Keratinocyte (primary cell): ENCODE measurements around the gene OMD. TPM values are rescaled to one million over a fixed set of nuclear protein-coding genes. Genes with fewer than 3 reads are reported as not detected.

ENCODE experiments used
- DNase-seq: peaks from one replicate; pipeline ENCODE4 v3.0.0-alpha.2; 2011; ENCODE audit warnings: low read depth, missing footprints, low spot score
- FAIRE-seq: peaks from 2 replicates; lab custom pipeline; 2011; peaks lifted over from hg19 to GRCh38; lab: Jason Lieb, UNC
- H2AFZ ChIP-seq: 2 replicates; pipeline ENCODE4 v1.6.0; 2012; ENCODE audit warnings: low read length, control low read depth, inconsistent platforms; ENCODE audit not compliant: control insufficient read depth
- H3K27ac ChIP-seq: 2 replicates; pipeline ENCODE4 v1.5.1; 2011; ENCODE audit warnings: low read length; ENCODE audit not compliant: control insufficient read depth, insufficient read depth
- H3K27me3 ChIP-seq: 3 replicates; pipeline ENCODE4 v1.6.0; 2011; ENCODE audit warnings: low read length; ENCODE audit not compliant: control insufficient read depth, insufficient read depth; ENCODE audit errors: extremely low read depth
- H3K36me3 ChIP-seq, 2 experiments: 2 replicates in 1 of 2; 3 replicates in 1 of 2; pipeline ENCODE4 v1.5.1; 2011; ENCODE audit warnings: low read length in 2 of 2, mild to moderate bottlenecking in 1 of 2; ENCODE audit not compliant: control insufficient read depth in 2 of 2, insufficient read depth in 2 of 2; ENCODE audit errors: extremely low read depth in 1 of 2
- H3K4me1 ChIP-seq: 3 replicates; pipeline ENCODE4 v1.5.1; 2011; ENCODE audit warnings: low read length; ENCODE audit not compliant: control insufficient read depth, insufficient read depth; ENCODE audit errors: extremely low read depth
- H3K4me2 ChIP-seq: 3 replicates; pipeline ENCODE4 v1.6.0; 2011; ENCODE audit warnings: low read depth, low read length; ENCODE audit not compliant: control insufficient read depth, insufficient read depth; ENCODE audit errors: extremely low read depth
- H3K4me3 ChIP-seq, 3 experiments: fragments of 200-600 bp in 1 of 3; sonication (generic) in 1 of 3; 2 replicates in 2 of 3; 3 replicates in 1 of 3; pipeline ENCODE4 v1.5.1; 2011 to 2016; ENCODE audit warnings: low read length in 3 of 3, mild to moderate bottlenecking in 3 of 3, control low read depth in 2 of 3, inconsistent platforms in 1 of 3, low read depth in 1 of 3, mixed read lengths in 1 of 3, mixed run types in 1 of 3, moderate library complexity in 1 of 3; ENCODE audit not compliant: control insufficient read depth in 2 of 3, insufficient read depth in 2 of 3; ENCODE audit errors: extremely low read depth in 1 of 3
- H3K79me2 ChIP-seq: 2 replicates; pipeline ENCODE4 v1.6.0; 2012; ENCODE audit warnings: low read length; ENCODE audit not compliant: control insufficient read depth, insufficient read depth
- H3K9ac ChIP-seq: 3 replicates; pipeline ENCODE4 v1.6.0; 2011; ENCODE audit warnings: low read length; ENCODE audit not compliant: control insufficient read depth, insufficient read depth; ENCODE audit errors: extremely low read depth
- H3K9me1 ChIP-seq: 3 replicates; pipeline ENCODE4 v1.6.0; 2011; ENCODE audit warnings: low read length; ENCODE audit not compliant: control insufficient read depth, insufficient read depth; ENCODE audit errors: extremely low read depth
- H3K9me3 ChIP-seq: 2 replicates; pipeline ENCODE4 v1.5.1; 2012; ENCODE audit warnings: low read depth, low read length; ENCODE audit not compliant: control insufficient read depth
- H4K20me1 ChIP-seq: 3 replicates; pipeline ENCODE4 v1.6.0; 2011; ENCODE audit warnings: low read length; ENCODE audit not compliant: control insufficient read depth, insufficient read depth; ENCODE audit errors: extremely low read depth
- EZH2 ChIP-seq: IDR thresholded peaks from one replicate; pipeline ENCODE4 v1.6.1; 2012; ENCODE audit warnings: inconsistent platforms, mild to moderate bottlenecking, low read length, moderate library complexity
- dilution Hi-C: fragments of 300-500 bp; cut with MboI; formaldehyde crosslinking; loops from one replicate; pipeline ENCODE4 v1.7.0; 2020; ENCODE audit warnings: low sequenced_read_pairs; ENCODE audit not compliant: extremely low pct_ligation_motif_present
- polyA plus RNA-seq, 5 experiments: library from polyadenylated mRNA; depleted of rRNA in 3 of 5; stranded (reverse) in 3 of 5; stranded (forward) in 1 of 5; unstranded in 1 of 5; fragments of >200 nt; gene quantifications; 1 replicate in 1 of 5; 2 replicates in 3 of 5; 3 replicates in 1 of 5; pipeline versions ENCODE4 v1.2.1 to v1.2.3, GENCODE V29; 2011 to 2012; ENCODE audit warnings: missing spikeins in 2 of 5, low read depth in 1 of 5, low replicate concordance in 1 of 5
- TF ChIP-seq, protein P1 (sequence below), 3 experiments: IDR thresholded peaks in 1 of 3; conservative IDR thresholded peaks in 1 of 3; optimal IDR thresholded peaks in 1 of 3; 2 replicates in 2 of 3; 3 replicates in 1 of 3; pipeline versions ENCODE3 to v1.5.1; 2011; ENCODE audit warnings: low read length in 3 of 3, mild to moderate bottlenecking in 3 of 3, moderate library complexity in 2 of 3, control low read depth in 1 of 3, inconsistent platforms in 1 of 3; ENCODE audit not compliant: insufficient read depth in 2 of 3; ENCODE audit errors: extremely low read depth in 1 of 3

Gene OMD
- polyA plus RNA-seq, 1 donor (not counting 4 experiments of a cell fraction or from before 2014, with no cell fraction given): not detected

DNA sequence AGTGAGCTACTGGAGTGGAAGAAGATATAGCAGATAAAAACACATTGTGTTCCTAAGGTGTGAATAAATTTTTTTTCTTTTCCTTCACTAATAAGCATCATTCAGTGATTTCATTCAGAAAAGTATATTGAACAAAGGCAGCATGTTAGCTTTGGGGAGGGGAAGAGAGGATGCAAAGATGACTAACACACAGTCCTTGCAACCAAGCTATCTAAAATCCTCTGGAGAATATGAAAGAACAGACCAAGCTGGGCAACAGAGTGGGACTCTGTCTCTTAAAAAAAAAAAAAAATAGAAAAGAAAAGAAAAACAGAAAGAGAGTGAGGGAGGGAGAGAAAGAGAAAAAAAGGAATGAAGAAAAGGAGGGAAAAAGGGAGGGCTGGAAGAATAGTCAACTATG is 22.3 kb upstream of the OMD start:
- Histone ChIP-seq H3K9me1 (no peaks in the 10 kb centered on the region), H3K27me3 (no peaks in the 10 kb centered on the region), H3K9ac (no peak overlapping the region), H2AFZ (no peak overlapping the region), H4K20me1 (no peaks in the 10 kb centered on the region), H3K36me3 (no peaks in the 10 kb centered on the region), H3K4me2 (no peak overlapping the region), H3K4me3 (no peak overlapping the region), H3K27ac (no peak overlapping the region), H3K79me2 (no peaks in the 10 kb centered on the region), H3K9me3 (no peaks in the 10 kb centered on the region), H3K4me1 (peaks cover 4% of the 10 kb centered on the region)
- dilution Hi-C loops: no loop called here
- DNase-seq (no peak), FAIRE-seq (no peak)
- TF ChIP-seq, protein P1, sequence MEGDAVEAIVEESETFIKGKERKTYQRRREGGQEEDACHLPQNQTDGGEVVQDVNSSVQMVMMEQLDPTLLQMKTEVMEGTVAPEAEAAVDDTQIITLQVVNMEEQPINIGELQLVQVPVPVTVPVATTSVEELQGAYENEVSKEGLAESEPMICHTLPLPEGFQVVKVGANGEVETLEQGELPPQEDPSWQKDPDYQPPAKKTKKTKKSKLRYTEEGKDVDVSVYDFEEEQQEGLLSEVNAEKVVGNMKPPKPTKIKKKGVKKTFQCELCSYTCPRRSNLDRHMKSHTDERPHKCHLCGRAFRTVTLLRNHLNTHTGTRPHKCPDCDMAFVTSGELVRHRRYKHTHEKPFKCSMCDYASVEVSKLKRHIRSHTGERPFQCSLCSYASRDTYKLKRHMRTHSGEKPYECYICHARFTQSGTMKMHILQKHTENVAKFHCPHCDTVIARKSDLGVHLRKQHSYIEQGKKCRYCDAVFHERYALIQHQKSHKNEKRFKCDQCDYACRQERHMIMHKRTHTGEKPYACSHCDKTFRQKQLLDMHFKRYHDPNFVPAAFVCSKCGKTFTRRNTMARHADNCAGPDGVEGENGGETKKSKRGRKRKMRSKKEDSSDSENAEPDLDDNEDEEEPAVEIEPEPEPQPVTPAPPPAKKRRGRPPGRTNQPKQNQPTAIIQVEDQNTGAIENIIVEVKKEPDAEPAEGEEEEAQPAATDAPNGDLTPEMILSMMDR (optimal IDR thresholded peaks at IDR 0.05 in 1 of 3, IDR thresholded peaks at IDR 0.05 in 1 of 3, conservative IDR thresholded peaks at IDR 0.05 in 1 of 3; ENCODE audit: extremely low read depth in 1 of 3, insufficient read depth in 2 of 3, low read length in 3 of 3): no peak
- TF ChIP-seq EZH2: no peak

DNA sequence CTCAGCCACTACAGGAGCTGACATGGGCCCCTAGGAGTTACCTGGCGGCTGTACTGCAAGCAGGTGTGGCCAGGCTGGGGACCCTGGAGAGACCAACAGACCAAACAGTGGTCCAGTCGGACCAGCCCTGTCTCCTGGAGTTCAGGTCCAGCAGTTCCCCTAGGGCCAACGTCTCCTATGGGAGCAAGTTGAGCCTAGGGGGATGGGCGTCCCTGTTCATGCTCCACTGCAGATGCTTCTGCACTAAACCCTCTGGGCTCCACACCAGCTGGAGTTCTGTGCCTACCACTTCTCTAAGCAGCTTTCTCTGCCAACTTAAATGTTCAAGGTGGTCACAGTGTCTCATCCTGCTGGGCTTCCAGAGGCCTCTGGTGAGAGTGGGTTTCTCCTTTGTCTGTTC is 20.6 kb upstream of the OMD start:
- H3K27ac ChIP-seq: no peak overlapping the region
- FAIRE-seq (no peak), DNase-seq (no peak)
- H3K9me3 ChIP-seq: no peaks in the 10 kb centered on the region
- no peaks in the 10 kb centered on the region for H3K27me3 ChIP-seq
- H3K4me1 ChIP-seq: peaks cover 4% of the 10 kb centered on the region
- no peak overlapping the region for H2AFZ ChIP-seq
- no peaks in the 10 kb centered on the region for H3K36me3 ChIP-seq
- no peak overlapping the region for H3K9ac ChIP-seq
- dilution Hi-C loops: no loop called here
- no peaks in the 10 kb centered on the region for H3K9me1 ChIP-seq
- no peak overlapping the region for H3K4me3 ChIP-seq
- no peaks in the 10 kb centered on the region for H3K79me2 ChIP-seq
- no peak overlapping the region for H3K4me2 ChIP-seq
- H4K20me1 ChIP-seq: no peaks in the 10 kb centered on the region
- no peak for TF ChIP-seq EZH2
- TF ChIP-seq, protein P1 (optimal IDR thresholded peaks at IDR 0.05 in 1 of 3, IDR thresholded peaks at IDR 0.05 in 1 of 3, conservative IDR thresholded peaks at IDR 0.05 in 1 of 3; ENCODE audit: extremely low read depth in 1 of 3, insufficient read depth in 2 of 3, low read length in 3 of 3): no peak
